Dermis microvascular lymphatic vessel endothelial cell (primary cell): ENCODE data around the gene BRICD5. TPM values are rescaled to one million over a fixed set of nuclear protein-coding genes. Genes with fewer than 3 reads are reported as not detected.
A peak's percentile ranks its signal among the peaks of the same experiment; 100 is the strongest.

Experiments used
- DNase-seq, 2 donors: peaks; one replicate each; pipeline versions ENCODE4 v3.0.0 to v3.0.0-alpha.2; 2010; ENCODE audit warnings: low read depth in 2 of 2
- total RNA-seq: library from RNA; depleted of rRNA; stranded (reverse); fragments of >200 nt; gene quantifications from 2 replicates; pipeline ENCODE4 v1.2.1, GENCODE V29; 2014

The BRICD5 gene
- total RNA-seq, 1 donor from 2014 or later, result 1.7 TPM

- DNase-seq, result no peak
Measured at GRCh38 chr16:2181952-2182351, 28.7 kb downstream of the BRICD5 start.

GRCh38 chr16:2180962-2181923 lies 29.4 kb downstream of the BRICD5 start:
- DNase-seq, result no peak

- DNase-seq, result no peak
Measured at GRCh38 chr16:2180461-2180860, 30.2 kb downstream of the BRICD5 start.

GRCh38 chr16:2179576-2179975 lies 31.1 kb downstream of the BRICD5 start:
- no peak for DNase-seq

- DNase-seq, result no peak
Measured at GRCh38 chr16:2179107-2179501, 31.6 kb downstream of the BRICD5 start.

GRCh38 chr16:2178321-2179106 lies 32.1 kb downstream of the BRICD5 start:
- DNase-seq, result peak in 1 of 2 donors; percentile 67

GRCh38 chr16:2177561-2177960 lies 33.1 kb downstream of the BRICD5 start:
- no peak for DNase-seq

- no peak for DNase-seq
Measured at GRCh38 chr16:2177101-2177500, 33.6 kb downstream of the BRICD5 start.

GRCh38 chr16:2176047-2176446 lies 34.6 kb downstream of the BRICD5 start:
- DNase-seq, result no peak

- DNase-seq, result no peak
Measured at GRCh38 chr16:2175454-2175853, 35.2 kb downstream of the BRICD5 start.

GRCh38 chr16:2174396-2175131 lies 36.1 kb downstream of the BRICD5 start:
- DNase-seq, result no peak

- DNase-seq, result no peak
Measured at GRCh38 chr16:2173916-2174315, 36.7 kb downstream of the BRICD5 start.

- no peak for DNase-seq
Measured at GRCh38 chr16:2173366-2173765, 37.3 kb downstream of the BRICD5 start.

- DNase-seq, result no peak
Measured at GRCh38 chr16:2172688-2173335, 37.9 kb downstream of the BRICD5 start.

GRCh38 chr16:2171601-2172178 lies 39.0 kb downstream of the BRICD5 start:
- no peak for DNase-seq

- DNase-seq, result peak in 1 of 2 donors; percentile 46
Measured at GRCh38 chr16:2170587-2171435, 39.9 kb downstream of the BRICD5 start.

GRCh38 chr16:2170080-2170479 lies 40.6 kb downstream of the BRICD5 start:
- peak; percentile 89 to 94 for DNase-seq

GRCh38 chr16:2167068-2167638 lies 43.5 kb downstream of the BRICD5 start:
- DNase-seq, result no peak

GRCh38 chr16:2166263-2167067 lies 44.2 kb downstream of the BRICD5 start:
- DNase-seq, result no peak
